SU-DHL-6 (cell line): ENCODE measurements around the gene C6orf15.

Experiments
- CTCF ChIP-seq: fragments of 200-600 bp; sonication (generic); IDR thresholded peaks from one replicate; pipeline ENCODE4 v1.5.1; 2017; ENCODE audit warnings: antibody characterized with exemption, mild to moderate bottlenecking, low read length, moderate library complexity; ENCODE audit not compliant: insufficient read depth, poor library complexity, severe bottlenecking
- EZH2phosphoT487 ChIP-seq: fragments of 200-600 bp; sonication (generic), shearing (Covaris generic); conservative IDR thresholded peaks from 2 replicates; pipeline ENCODE4 v1.6.1; 2018; ENCODE audit warnings: mild to moderate bottlenecking, antibody characterized with exemption, low read length, moderate library complexity, mixed read lengths

- no peak for TF ChIP-seq CTCF
- no peak for TF ChIP-seq EZH2phosphoT487
These were observed 22.0 kb downstream of the C6orf15 start for GRCh38 chr6:31090275-31090972.
